ENCODE measurements around the gene KCNJ15.

KCNJ15 gene

GRCh38 chr21:38256599-38257302, at the start of gene KCNJ15:
TSS of gene KCNJ15 (plus strand) at chr21:38256991. CDS start at chr21:38299262, 42,271 bp downstream.
- no peak for TF ChIP-seq CTCF (IDR thresholded peaks at IDR 0.05)

- TF ChIP-seq CTCF (IDR thresholded peaks at IDR 0.05) = no peak
These were observed 48.7 kb upstream of the KCNJ15 start for GRCh38 chr21:38208118-38208517.

GRCh38 chr21:38211321-38211720, 45.5 kb upstream of the KCNJ15 start:
- TF ChIP-seq CTCF (IDR thresholded peaks at IDR 0.05) = no peak

GRCh38 chr21:38212706-38213105, 44.1 kb upstream of the KCNJ15 start:
- TF ChIP-seq CTCF (IDR thresholded peaks at IDR 0.05) = no peak

- TF ChIP-seq CTCF (IDR thresholded peaks at IDR 0.05) = peak; percentile 90
These were observed 37.7 kb upstream of the KCNJ15 start for GRCh38 chr21:38219049-38219628.

GRCh38 chr21:38220270-38220737, 36.5 kb upstream of the KCNJ15 start:
- no peak for TF ChIP-seq CTCF (IDR thresholded peaks at IDR 0.05)

GRCh38 chr21:38221594-38221993, 35.2 kb upstream of the KCNJ15 start:
- TF ChIP-seq CTCF (IDR thresholded peaks at IDR 0.05) = no peak
